ENCODE data around the gene PFKFB3.

DNA sequence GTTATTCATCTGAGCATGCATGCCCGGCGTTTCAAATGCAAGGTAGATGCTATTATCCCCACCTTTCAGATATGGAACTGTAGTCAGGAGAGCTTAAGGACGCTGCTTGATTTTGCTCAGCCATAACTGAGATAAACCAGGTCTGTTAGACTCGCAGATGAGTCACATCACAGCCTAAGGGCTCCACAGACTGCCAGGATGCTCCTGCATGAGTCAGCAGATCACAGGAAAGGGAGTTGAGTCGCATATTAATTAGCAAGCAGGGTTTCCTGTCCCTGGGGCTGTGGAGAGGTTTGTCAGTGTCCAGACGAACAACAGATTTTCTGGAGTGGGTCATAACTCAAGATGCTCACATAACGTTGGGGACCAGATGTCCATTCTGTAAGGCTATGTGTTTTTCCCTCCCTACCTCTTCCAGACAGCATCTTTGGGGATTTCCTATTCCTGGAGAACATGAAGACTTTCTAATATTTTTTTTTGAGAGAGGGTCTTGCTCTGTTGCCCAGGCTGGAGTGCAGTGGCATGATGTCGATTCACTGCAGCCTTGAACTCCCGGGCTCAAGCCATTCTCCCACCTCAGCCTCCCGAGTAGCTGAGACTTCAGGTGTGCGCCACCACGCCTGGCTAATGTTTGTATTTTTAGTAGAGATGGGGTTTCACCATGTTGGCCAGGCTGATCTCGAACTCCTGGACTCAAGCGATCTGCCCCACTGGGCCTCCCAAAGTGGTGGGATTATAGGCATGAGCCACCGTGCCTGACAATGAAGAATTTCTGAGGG is 36.7 kb downstream of the PFKFB3 start:
- TF ChIP-seq, protein P1, sequence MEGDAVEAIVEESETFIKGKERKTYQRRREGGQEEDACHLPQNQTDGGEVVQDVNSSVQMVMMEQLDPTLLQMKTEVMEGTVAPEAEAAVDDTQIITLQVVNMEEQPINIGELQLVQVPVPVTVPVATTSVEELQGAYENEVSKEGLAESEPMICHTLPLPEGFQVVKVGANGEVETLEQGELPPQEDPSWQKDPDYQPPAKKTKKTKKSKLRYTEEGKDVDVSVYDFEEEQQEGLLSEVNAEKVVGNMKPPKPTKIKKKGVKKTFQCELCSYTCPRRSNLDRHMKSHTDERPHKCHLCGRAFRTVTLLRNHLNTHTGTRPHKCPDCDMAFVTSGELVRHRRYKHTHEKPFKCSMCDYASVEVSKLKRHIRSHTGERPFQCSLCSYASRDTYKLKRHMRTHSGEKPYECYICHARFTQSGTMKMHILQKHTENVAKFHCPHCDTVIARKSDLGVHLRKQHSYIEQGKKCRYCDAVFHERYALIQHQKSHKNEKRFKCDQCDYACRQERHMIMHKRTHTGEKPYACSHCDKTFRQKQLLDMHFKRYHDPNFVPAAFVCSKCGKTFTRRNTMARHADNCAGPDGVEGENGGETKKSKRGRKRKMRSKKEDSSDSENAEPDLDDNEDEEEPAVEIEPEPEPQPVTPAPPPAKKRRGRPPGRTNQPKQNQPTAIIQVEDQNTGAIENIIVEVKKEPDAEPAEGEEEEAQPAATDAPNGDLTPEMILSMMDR (IDR thresholded peaks at IDR 0.05) = no peak
- TF ChIP-seq POLR2A (IDR thresholded peaks at IDR 0.05) (no peak), EP300 (IDR thresholded peaks at IDR 0.05) (no peak)
